GM12875 (cell line): ENCODE data around the gene C1orf116.

Experiments
- H3K4me3 ChIP-seq: one replicate; pipeline ENCODE4 v1.5.1; 2011; ENCODE audit warnings: low read depth, low read length, control low read depth
- CTCF ChIP-seq: IDR thresholded peaks from 2 replicates; pipeline ENCODE4 v1.5.1; 2011; ENCODE audit warnings: low read depth, mild to moderate bottlenecking, control low read depth, inconsistent platforms, low read length, moderate library complexity, borderline replicate concordance; ENCODE audit not compliant: insufficient read depth

The C1orf116 gene

GRCh38 chr1:207077012-207077411 is 44.5 kb upstream of the C1orf116 start:
- H3K4me3 ChIP-seq, result no peak overlapping the region
- TF ChIP-seq CTCF, result no peak

- no peak overlapping the region for H3K4me3 ChIP-seq
- TF ChIP-seq CTCF, result no peak
Measured at GRCh38 chr1:207076181-207076955, 43.8 kb upstream of the C1orf116 start.

GRCh38 chr1:207073906-207074820 is 41.6 kb upstream of the C1orf116 start:
- no peak for TF ChIP-seq CTCF
- H3K4me3 ChIP-seq, result no peak overlapping the region

GRCh38 chr1:207072233-207072632 is 39.7 kb upstream of the C1orf116 start:
- H3K4me3 ChIP-seq, result no peak overlapping the region
- TF ChIP-seq CTCF, result no peak

- H3K4me3 ChIP-seq, result no peak overlapping the region
- no peak for TF ChIP-seq CTCF
Measured at GRCh38 chr1:207071426-207071825, 38.9 kb upstream of the C1orf116 start.

- no peak overlapping the region for H3K4me3 ChIP-seq
- TF ChIP-seq CTCF, result no peak
Measured at GRCh38 chr1:207070811-207071210, 38.3 kb upstream of the C1orf116 start.
